Esophagus muscularis mucosa (tissue), 4 donors: Measurements from ENCODE around the gene ATP13A3. TPM values are rescaled to one million over a fixed set of nuclear protein-coding genes. Genes with fewer than 3 reads are reported as not detected.

ENCODE experiments used
- DNase-seq: peaks from one replicate; pipeline ENCODE4 v3.0.0-alpha.2; 2017; ENCODE audit errors: extremely low spot score
- H3K27ac ChIP-seq, 4 donors: fragments of 200-600 bp; sonication (generic); replicated peaks in 1 of 4; 1 replicate in 3 of 4; 2 replicates in 1 of 4; pipeline ENCODE4 v1.5.1; 2016 to 2019; ENCODE audit warnings: mild to moderate bottlenecking in 1 of 4
- H3K27me3 ChIP-seq, 4 donors: fragments of 200-600 bp; sonication (generic); one replicate each; pipeline versions ENCODE4 v1.5.1 to v1.6.0; 2016 to 2019
- H3K36me3 ChIP-seq, 4 donors: fragments of 200-600 bp; sonication (generic); one replicate each; pipeline ENCODE4 v1.5.1; 2016 to 2019
- H3K4me1 ChIP-seq, 4 donors: fragments of 200-600 bp; sonication (generic); one replicate each; pipeline ENCODE4 v1.5.1; 2016 to 2019
- H3K4me3 ChIP-seq, 4 donors: fragments of 200-600 bp; sonication (generic); 1 replicate in 2 of 4; 2 replicates in 2 of 4; pipeline ENCODE4 v1.5.1; 2016 to 2019; ENCODE audit warnings: mild to moderate bottlenecking in 4 of 4, moderate library complexity in 1 of 4
- H3K9me3 ChIP-seq, 4 donors: fragments of 200-600 bp; sonication (generic); 1 replicate in 3 of 4; 2 replicates in 1 of 4; pipeline ENCODE4 v1.5.1; 2016 to 2019
- CTCF ChIP-seq, 3 experiments: fragments of 200-600 bp in 2 of 3; fragments of 450-650 bp in 1 of 3; sonication (generic) in 2 of 3; IDR thresholded peaks; one replicate each; pipeline ENCODE4 v1.5.1; 2017 to 2019; ENCODE audit warnings: antibody characterized with exemption in 3 of 3, mild to moderate bottlenecking in 2 of 3, moderate library complexity in 1 of 3
- EP300 ChIP-seq: sonication (generic); formaldehyde crosslinking; IDR thresholded peaks from one replicate; pipeline ENCODE4 v1.6.1; 2017; ENCODE audit warnings: antibody characterized with exemption
- POLR2A ChIP-seq: fragments of 450-650 bp; IDR thresholded peaks from one replicate; pipeline ENCODE4 v1.6.1; 2017; ENCODE audit warnings: antibody characterized with exemption, moderate library complexity, mild to moderate bottlenecking, low read depth
- POLR2AphosphoS5 ChIP-seq, 2 donors: sonication (generic); formaldehyde crosslinking; IDR thresholded peaks; one replicate each; pipeline ENCODE4 v1.6.1; 2017; ENCODE audit warnings: antibody characterized with exemption in 2 of 2
- WGBS: methylation state at CpG from one replicate; pipeline ENCODE4 v1.1.5; 2018; 5-methylcytosine and 5-hydroxymethylcytosine counted together
- intact Hi-C: fragments of 100-400 bp; cut with DNase I; formaldehyde crosslinking; loops from one replicate; pipeline ENCODE4 v1.15.1; 2023
- total RNA-seq, 4 donors: library from RNA; depleted of rRNA; stranded (reverse); fragments of >200 nt; gene quantifications; one replicate each; pipeline versions ENCODE4 v1.1.0 to v1.2.1, GENCODE V29; 2016

ATP13A3 gene
- total RNA-seq, 4 donors from 2014 or later: 74.7 to 167 (median 91.0) TPM

GRCh38 chr3:194518652-194519051 is 31.9 kb upstream of the ATP13A3 start:
- no peak overlapping the region for H3K27ac ChIP-seq
- H3K4me1 ChIP-seq: peaks cover 3 to 21% (median 14%) of the 10 kb centered on the region in 4 donors
- no peaks in the 10 kb centered on the region for H3K9me3 ChIP-seq
- no peaks in the 10 kb centered on the region for H3K36me3 ChIP-seq
- WGBS: 64% methylated on average over 2 of the region's 2 CpGs
- no peaks in the 10 kb centered on the region for H3K27me3 ChIP-seq
- DNase-seq: no peak
- TF ChIP-seq POLR2A (no peak), POLR2AphosphoS5 (IDR thresholded peaks at IDR 0.05) (no peak), CTCF (IDR thresholded peaks at IDR 0.05) (no peak), EP300 (no peak)
- intact Hi-C loops: no loop called here
- no peak overlapping the region for H3K4me3 ChIP-seq

GRCh38 chr3:194517333-194517732 is 30.5 kb upstream of the ATP13A3 start:
- peaks cover 0 to 13% (median 11%) of the 10 kb centered on the region in 4 donors for H3K4me1 ChIP-seq
- no peaks in the 10 kb centered on the region for H3K36me3 ChIP-seq
- H3K4me3 ChIP-seq: no peak overlapping the region
- 67% methylated on average over 6 of the region's 6 CpGs for WGBS
- no peak for DNase-seq
- TF ChIP-seq CTCF (IDR thresholded peaks at IDR 0.05): no peak
- no peak overlapping the region for H3K27ac ChIP-seq
- H3K9me3 ChIP-seq: no peaks in the 10 kb centered on the region
- H3K27me3 ChIP-seq: no peaks in the 10 kb centered on the region
- intact Hi-C loops: no loop called here

GRCh38 chr3:194514626-194515025 is 27.8 kb upstream of the ATP13A3 start:
- Histone ChIP-seq H3K27me3 (no peaks in the 10 kb centered on the region), H3K36me3 (no peaks in the 10 kb centered on the region), H3K9me3 (no peaks in the 10 kb centered on the region), H3K4me3 (no peak overlapping the region), H3K27ac (no peak overlapping the region), H3K4me1 (no peaks in the 10 kb centered on the region)
- WGBS: 68% methylated on average over 4 of the region's 4 CpGs
- TF ChIP-seq POLR2A: no peak
- TF ChIP-seq EP300: no peak
- TF ChIP-seq CTCF (IDR thresholded peaks at IDR 0.05): no peak
- intact Hi-C loops: no loop called here
- no peak for DNase-seq

- H3K4me1 ChIP-seq: no peaks in the 10 kb centered on the region
- no peaks in the 10 kb centered on the region for H3K36me3 ChIP-seq
- no peaks in the 10 kb centered on the region for H3K27me3 ChIP-seq
- DNase-seq: no peak
- TF ChIP-seq EP300: no peak
- no peak for TF ChIP-seq CTCF (IDR thresholded peaks at IDR 0.05)
- TF ChIP-seq POLR2AphosphoS5 (IDR thresholded peaks at IDR 0.05): no peak
- no peak for TF ChIP-seq POLR2A
- no peak overlapping the region for H3K27ac ChIP-seq
- 84% methylated on average over 5 of the region's 5 CpGs for WGBS
- intact Hi-C loops: no loop called here
- H3K9me3 ChIP-seq: no peaks in the 10 kb centered on the region
- no peak overlapping the region for H3K4me3 ChIP-seq
Observed at GRCh38 chr3:194512895-194513601, 26.2 kb upstream of the ATP13A3 start.
